PC-3 (cell line): ENCODE measurements around the gene PRSS3.

Experiments
- EZH2phosphoT487 ChIP-seq: fragments of 300-600 bp; sonication (generic); IDR thresholded peaks from 2 replicates; pipeline ENCODE4 v1.6.1; 2018; ENCODE audit warnings: mild to moderate bottlenecking, antibody characterized with exemption, low read length, borderline replicate concordance
- TF ChIP-seq, protein P1 (sequence below): fragments of 300-600 bp; sonication (generic); conservative IDR thresholded peaks from 2 replicates; pipeline ENCODE4 v1.5.1; 2017; ENCODE audit warnings: antibody characterized with exemption, low read depth, mild to moderate bottlenecking, low read length

DNA sequence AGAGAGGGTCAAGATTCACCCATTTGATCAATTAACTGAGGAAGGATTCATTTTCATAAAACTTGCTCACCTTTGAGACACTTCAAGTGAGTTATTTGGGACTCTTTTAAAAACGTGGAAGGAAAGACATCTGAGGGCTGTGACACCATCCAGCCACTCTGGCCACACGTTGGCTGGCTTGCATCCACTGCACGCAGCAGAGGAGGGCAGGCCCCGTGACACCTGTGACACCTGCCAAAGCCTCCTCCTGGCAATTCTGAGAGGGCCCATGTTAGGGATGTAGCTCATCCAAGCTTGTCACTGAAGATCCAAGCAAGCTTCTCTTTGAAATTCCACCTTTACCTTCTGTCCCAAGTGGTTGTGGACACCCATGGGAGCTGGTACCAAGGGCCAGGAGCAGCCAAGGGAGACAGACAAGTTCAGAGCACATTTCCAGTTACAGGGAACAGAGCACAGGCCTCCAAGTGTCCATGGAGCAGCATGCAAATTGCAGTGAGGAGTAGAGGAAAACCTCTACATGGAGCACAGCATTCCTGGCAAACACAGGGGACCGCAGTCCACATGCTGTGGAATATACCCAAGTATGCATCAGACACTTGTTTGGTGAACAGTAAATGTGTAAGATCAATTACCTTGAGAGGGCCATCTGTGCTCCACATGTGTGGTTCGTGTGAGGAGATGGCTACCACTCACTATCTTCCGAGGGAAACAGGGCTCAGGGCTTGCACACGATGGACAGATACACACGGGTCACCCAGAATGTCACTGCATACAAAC lies 4.8 kb downstream of the PRSS3 start:
- TF ChIP-seq, protein P1, sequence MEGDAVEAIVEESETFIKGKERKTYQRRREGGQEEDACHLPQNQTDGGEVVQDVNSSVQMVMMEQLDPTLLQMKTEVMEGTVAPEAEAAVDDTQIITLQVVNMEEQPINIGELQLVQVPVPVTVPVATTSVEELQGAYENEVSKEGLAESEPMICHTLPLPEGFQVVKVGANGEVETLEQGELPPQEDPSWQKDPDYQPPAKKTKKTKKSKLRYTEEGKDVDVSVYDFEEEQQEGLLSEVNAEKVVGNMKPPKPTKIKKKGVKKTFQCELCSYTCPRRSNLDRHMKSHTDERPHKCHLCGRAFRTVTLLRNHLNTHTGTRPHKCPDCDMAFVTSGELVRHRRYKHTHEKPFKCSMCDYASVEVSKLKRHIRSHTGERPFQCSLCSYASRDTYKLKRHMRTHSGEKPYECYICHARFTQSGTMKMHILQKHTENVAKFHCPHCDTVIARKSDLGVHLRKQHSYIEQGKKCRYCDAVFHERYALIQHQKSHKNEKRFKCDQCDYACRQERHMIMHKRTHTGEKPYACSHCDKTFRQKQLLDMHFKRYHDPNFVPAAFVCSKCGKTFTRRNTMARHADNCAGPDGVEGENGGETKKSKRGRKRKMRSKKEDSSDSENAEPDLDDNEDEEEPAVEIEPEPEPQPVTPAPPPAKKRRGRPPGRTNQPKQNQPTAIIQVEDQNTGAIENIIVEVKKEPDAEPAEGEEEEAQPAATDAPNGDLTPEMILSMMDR, result no peak
- TF ChIP-seq EZH2phosphoT487, result no peak
